ENCODE results near the gene MEMO1.
"Not testable (repeated sequence)": the region's sequence is repeated elsewhere in the genome, so short reads cannot be mapped to it uniquely, and the experiment has no call there.

MEMO1 gene

GRCh38 chr2:31998731-31999383 is 12.0 kb downstream of the MEMO1 start:
- in situ Hi-C loops (cut with MboI; ENCODE audit: low sequenced_read_pairs) = no loop called here

GRCh38 chr2:31997653-31998052 is 13.2 kb downstream of the MEMO1 start:
- in situ Hi-C loops (cut with MboI; ENCODE audit: low sequenced_read_pairs) = no loop called here

GRCh38 chr2:31996571-31997150 is 14.1 kb downstream of the MEMO1 start:
- in situ Hi-C loops (cut with MboI; ENCODE audit: low sequenced_read_pairs) = no loop called here

GRCh38 chr2:31992934-31993333 is 17.9 kb downstream of the MEMO1 start:
- in situ Hi-C loops (cut with MboI; ENCODE audit: low sequenced_read_pairs) = no loop called here

- in situ Hi-C loops (cut with MboI; ENCODE audit: low sequenced_read_pairs) = no loop called here
Measured at GRCh38 chr2:31992025-31992579, 18.7 kb downstream of the MEMO1 start.

- in situ Hi-C loops (cut with MboI; ENCODE audit: low sequenced_read_pairs) = no loop called here
Measured at GRCh38 chr2:31989946-31990345, 20.9 kb downstream of the MEMO1 start.

GRCh38 chr2:31987454-31988220 is 23.2 kb downstream of the MEMO1 start:
- in situ Hi-C loops (cut with MboI; ENCODE audit: low sequenced_read_pairs) = no loop called here

- in situ Hi-C loops (cut with MboI; ENCODE audit: low sequenced_read_pairs) = no loop called here
Measured at GRCh38 chr2:31986906-31987305, 23.9 kb downstream of the MEMO1 start.

- in situ Hi-C loops (cut with MboI; ENCODE audit: low sequenced_read_pairs) = no loop called here
Measured at GRCh38 chr2:31983762-31984467, 26.9 kb downstream of the MEMO1 start.

GRCh38 chr2:31980674-31981356 is 30.0 kb downstream of the MEMO1 start:
- in situ Hi-C loops (cut with MboI; ENCODE audit: low sequenced_read_pairs) = no loop called here

GRCh38 chr2:31979956-31980355 is 30.9 kb downstream of the MEMO1 start:
- in situ Hi-C loops (cut with MboI; ENCODE audit: low sequenced_read_pairs) = no loop called here

- in situ Hi-C loops (cut with MboI; ENCODE audit: low sequenced_read_pairs) = no loop called here
Measured at GRCh38 chr2:31979018-31979417, 31.8 kb downstream of the MEMO1 start.

GRCh38 chr2:31978436-31978835 is 32.4 kb downstream of the MEMO1 start:
- in situ Hi-C loops (cut with MboI; ENCODE audit: low sequenced_read_pairs) = no loop called here

GRCh38 chr2:31973665-31974064 is 37.1 kb downstream of the MEMO1 start:
- in situ Hi-C loops (cut with MboI; ENCODE audit: low sequenced_read_pairs) = no loop called here

GRCh38 chr2:31972059-31972458 is 38.7 kb downstream of the MEMO1 start:
- in situ Hi-C loops (cut with MboI; ENCODE audit: low sequenced_read_pairs) = no loop called here

GRCh38 chr2:31969178-31969577 is 41.6 kb downstream of the MEMO1 start:
- in situ Hi-C loops (cut with MboI; ENCODE audit: low sequenced_read_pairs) = no loop called here

GRCh38 chr2:31967790-31968189 is 43.0 kb downstream of the MEMO1 start:
- in situ Hi-C loops (cut with MboI; ENCODE audit: low sequenced_read_pairs) = no loop called here

GRCh38 chr2:31966402-31966801 is 44.4 kb downstream of the MEMO1 start:
- in situ Hi-C loops (cut with MboI; ENCODE audit: low sequenced_read_pairs) = not testable (repeated sequence)

GRCh38 chr2:31965094-31965493 is 45.7 kb downstream of the MEMO1 start:
- in situ Hi-C loops (cut with MboI; ENCODE audit: low sequenced_read_pairs) = no loop called here

- in situ Hi-C loops (cut with MboI; ENCODE audit: low sequenced_read_pairs) = no loop called here
Measured at GRCh38 chr2:31962757-31963361, 47.9 kb downstream of the MEMO1 start.

Measured in HL-60/S4 treated with phorbol 12-myristate 13-acetate at 8.2 ng/mL for 4 days and 3 days (cell line).